ENCODE measurements around the gene KCNMA1. TPM values are rescaled to one million over a fixed set of nuclear protein-coding genes. Genes with fewer than 3 reads are reported as not detected.

KCNMA1 gene
- polyA plus RNA-seq, 1 experiment = 21.4 TPM

- no peak for DNase-seq (ENCODE audit: low read depth)
- CTCF ChIA-PET = interaction anchor here (0.6 to 0.7 kb wide), 2 partner anchors 11 to 19 kb away, joined by 4 to 5 read pairs; no protein-coding TSS in a partner anchor
- no peak overlapping the region for H3K4me3 ChIP-seq (ENCODE audit: low read depth, low read length)
- H3K27me3 ChIP-seq (ENCODE audit: control insufficient read depth, insufficient read depth, low read length) = no peaks in the 10 kb centered on the region
- POLR2A ChIA-PET = no interaction called here
- TF ChIP-seq CTCF (IDR thresholded peaks at IDR 0.05; ENCODE audit: insufficient read depth, low read depth, low read length) = no peak
- peaks cover 1% of the 10 kb centered on the region; the same call in 1 of the 2 replicates for H3K36me3 ChIP-seq (ENCODE audit: control insufficient read depth, insufficient read depth, low read length)
Observed at GRCh38 chr10:77071956-77072355, 565.7 kb downstream of the KCNMA1 start.

- Histone ChIP-seq H3K4me3 (ENCODE audit: low read depth, low read length) (no peak overlapping the region), H3K27me3 (ENCODE audit: control insufficient read depth, insufficient read depth, low read length) (no peaks in the 10 kb centered on the region), H3K36me3 (ENCODE audit: control insufficient read depth, insufficient read depth, low read length) (0 out of 2 replicates have a peak, but pooled peaks cover 1% of the 10 kb centered on the region)
- no peak for TF ChIP-seq CTCF (IDR thresholded peaks at IDR 0.05; ENCODE audit: insufficient read depth, low read depth, low read length)
- ChIA-PET POLR2A (no interaction called here), CTCF (interaction anchor here (1.4 kb wide), 1 partner anchor 9 kb away, joined by 4 read pairs; no protein-coding TSS in a partner anchor)
- DNase-seq (ENCODE audit: low read depth) = no peak
Observed at GRCh38 chr10:77071001-77071511, 566.6 kb downstream of the KCNMA1 start.

GRCh38 chr10:77070346-77070745 is 567.3 kb downstream of the KCNMA1 start:
- DNase-seq (ENCODE audit: low read depth) = no peak
- 0 out of 2 replicates have a peak, but pooled peaks cover 1% of the 10 kb centered on the region for H3K36me3 ChIP-seq (ENCODE audit: control insufficient read depth, insufficient read depth, low read length)
- ChIA-PET POLR2A (no interaction called here), CTCF (interaction anchor here (1.4 kb wide), 1 partner anchor 8 kb away, joined by 4 read pairs; no protein-coding TSS in a partner anchor)
- no peak overlapping the region for H3K4me3 ChIP-seq (ENCODE audit: low read depth, low read length)
- no peak for TF ChIP-seq CTCF (IDR thresholded peaks at IDR 0.05; ENCODE audit: insufficient read depth, low read depth, low read length)
- H3K27me3 ChIP-seq (ENCODE audit: control insufficient read depth, insufficient read depth, low read length) = no peaks in the 10 kb centered on the region

- POLR2A ChIA-PET = interaction anchor here (0.6 kb wide), 1 partner anchor 804 kb away, joined by 4 read pairs; no protein-coding TSS in a partner anchor
- Histone ChIP-seq H3K36me3 (ENCODE audit: control insufficient read depth, insufficient read depth, low read length) (0 out of 2 replicates have a peak, but pooled peaks cover 1% of the 10 kb centered on the region), H3K27me3 (ENCODE audit: control insufficient read depth, insufficient read depth, low read length) (no peaks in the 10 kb centered on the region), H3K4me3 (ENCODE audit: low read depth, low read length) (no peak overlapping the region)
- TF ChIP-seq CTCF (IDR thresholded peaks at IDR 0.05; ENCODE audit: insufficient read depth, low read depth, low read length) = no peak
- CTCF ChIA-PET = no interaction called here
- no peak for DNase-seq (ENCODE audit: low read depth)
Observed at GRCh38 chr10:77068969-77069368, 568.6 kb downstream of the KCNMA1 start.

- no peaks in the 10 kb centered on the region for H3K27me3 ChIP-seq (ENCODE audit: control insufficient read depth, insufficient read depth, low read length)
- ChIA-PET CTCF (no interaction called here), POLR2A (no interaction called here)
- DNase-seq (ENCODE audit: low read depth) = no peak
- 0 out of 2 replicates have a peak, but pooled peaks cover 1% of the 10 kb centered on the region for H3K36me3 ChIP-seq (ENCODE audit: control insufficient read depth, insufficient read depth, low read length)
- H3K4me3 ChIP-seq (ENCODE audit: low read depth, low read length) = no peak overlapping the region
- TF ChIP-seq CTCF (IDR thresholded peaks at IDR 0.05; ENCODE audit: insufficient read depth, low read depth, low read length) = no peak
Observed at GRCh38 chr10:77068272-77068671, 569.3 kb downstream of the KCNMA1 start.
